GM20000 (cell line): ENCODE data around the gene DNM2.

Source experiments
- DNase-seq: peaks from one replicate; pipeline ENCODE4 v3.0.0; 2012; ENCODE audit warnings: low spot score
- TF ChIP-seq, protein P1 (sequence below): IDR thresholded peaks from 2 replicates; pipeline ENCODE4 v1.5.1; 2012; ENCODE audit warnings: mild to moderate bottlenecking, control low read depth; ENCODE audit errors: extremely low read depth, missing control alignments

The DNM2 gene

DNA sequence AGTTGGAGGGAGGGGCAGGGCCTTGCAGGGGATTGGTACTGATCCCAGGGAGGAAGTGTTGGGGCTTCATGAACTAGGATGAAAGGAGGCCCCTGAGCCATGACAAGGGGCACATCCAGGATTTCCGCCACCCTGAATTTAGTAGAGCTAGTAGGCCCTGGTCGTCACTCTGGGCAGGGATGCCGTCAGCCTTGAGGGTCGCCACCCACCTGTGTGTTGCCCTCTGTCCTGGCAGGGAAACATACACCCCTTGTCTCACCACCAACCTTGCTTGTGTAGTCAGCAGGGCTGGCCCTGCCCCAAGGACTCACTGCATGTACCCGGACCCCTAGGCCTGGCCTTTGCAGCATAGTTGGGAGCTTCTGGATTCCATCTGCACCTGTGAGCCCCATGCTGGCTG is 26.0 kb upstream of the DNM2 start:
- DNase-seq: no peak
- TF ChIP-seq, protein P1, sequence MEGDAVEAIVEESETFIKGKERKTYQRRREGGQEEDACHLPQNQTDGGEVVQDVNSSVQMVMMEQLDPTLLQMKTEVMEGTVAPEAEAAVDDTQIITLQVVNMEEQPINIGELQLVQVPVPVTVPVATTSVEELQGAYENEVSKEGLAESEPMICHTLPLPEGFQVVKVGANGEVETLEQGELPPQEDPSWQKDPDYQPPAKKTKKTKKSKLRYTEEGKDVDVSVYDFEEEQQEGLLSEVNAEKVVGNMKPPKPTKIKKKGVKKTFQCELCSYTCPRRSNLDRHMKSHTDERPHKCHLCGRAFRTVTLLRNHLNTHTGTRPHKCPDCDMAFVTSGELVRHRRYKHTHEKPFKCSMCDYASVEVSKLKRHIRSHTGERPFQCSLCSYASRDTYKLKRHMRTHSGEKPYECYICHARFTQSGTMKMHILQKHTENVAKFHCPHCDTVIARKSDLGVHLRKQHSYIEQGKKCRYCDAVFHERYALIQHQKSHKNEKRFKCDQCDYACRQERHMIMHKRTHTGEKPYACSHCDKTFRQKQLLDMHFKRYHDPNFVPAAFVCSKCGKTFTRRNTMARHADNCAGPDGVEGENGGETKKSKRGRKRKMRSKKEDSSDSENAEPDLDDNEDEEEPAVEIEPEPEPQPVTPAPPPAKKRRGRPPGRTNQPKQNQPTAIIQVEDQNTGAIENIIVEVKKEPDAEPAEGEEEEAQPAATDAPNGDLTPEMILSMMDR: no peak

DNA sequence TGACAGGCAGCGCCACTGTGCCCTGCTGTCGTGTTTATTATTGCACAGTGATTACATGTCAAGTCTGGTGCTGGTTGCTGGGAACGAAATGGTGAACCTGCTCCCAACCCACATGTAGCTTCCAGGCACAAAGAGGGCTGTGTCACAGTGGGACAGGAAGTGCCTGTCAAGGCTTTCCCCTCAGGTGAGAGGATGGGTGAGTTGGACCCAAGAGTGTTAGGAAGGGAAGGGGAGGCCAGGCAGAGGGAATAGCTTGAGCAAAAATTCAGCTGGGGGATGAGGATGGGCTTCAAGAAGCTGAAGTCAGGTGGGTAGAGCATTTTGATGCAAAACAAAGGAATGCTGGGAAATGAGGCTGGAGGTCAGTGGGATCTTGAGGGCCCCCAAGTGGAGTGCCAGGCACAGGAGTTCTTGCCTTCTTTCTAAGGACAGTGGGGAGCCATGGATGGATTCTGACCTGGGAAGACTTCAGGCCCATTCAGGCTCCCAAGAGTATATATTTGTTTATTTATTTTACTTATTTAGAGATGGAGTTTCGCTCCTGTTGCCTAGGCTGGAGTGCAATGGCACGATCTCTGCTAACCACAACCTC is 25.1 kb upstream of the DNM2 start:
- TF ChIP-seq, protein P1: no peak
- DNase-seq: no peak

DNA sequence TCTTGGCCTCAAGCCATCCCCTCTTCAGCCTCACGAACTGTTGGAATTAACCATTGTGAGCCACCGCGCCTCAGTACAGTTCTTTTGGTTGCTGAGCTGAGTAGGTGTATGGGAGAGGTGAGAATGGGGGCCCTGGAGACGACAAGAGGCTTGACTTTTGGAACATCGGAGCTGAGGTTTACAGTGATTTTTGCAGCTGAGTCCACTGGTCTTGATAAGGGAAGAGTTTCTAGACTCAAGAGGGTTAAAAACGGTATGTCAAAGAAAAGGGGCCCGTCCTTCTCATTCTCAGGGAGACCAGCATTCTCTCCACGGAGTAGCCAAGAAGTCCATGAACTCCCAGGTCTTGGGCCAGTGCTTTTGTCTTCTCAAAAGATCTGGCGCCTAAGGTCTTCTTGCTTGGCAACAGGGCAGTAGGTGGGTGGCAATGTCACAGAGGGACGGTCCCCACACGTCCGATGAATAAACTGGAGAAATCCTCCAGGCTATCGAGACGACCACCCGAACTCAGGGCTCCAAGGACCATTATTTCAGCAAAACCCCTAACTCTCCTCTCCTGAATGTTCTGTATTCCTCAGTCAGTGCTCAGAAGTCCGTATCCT is 23.1 kb upstream of the DNM2 start:
- DNase-seq: no peak
- TF ChIP-seq, protein P1: no peak

DNA sequence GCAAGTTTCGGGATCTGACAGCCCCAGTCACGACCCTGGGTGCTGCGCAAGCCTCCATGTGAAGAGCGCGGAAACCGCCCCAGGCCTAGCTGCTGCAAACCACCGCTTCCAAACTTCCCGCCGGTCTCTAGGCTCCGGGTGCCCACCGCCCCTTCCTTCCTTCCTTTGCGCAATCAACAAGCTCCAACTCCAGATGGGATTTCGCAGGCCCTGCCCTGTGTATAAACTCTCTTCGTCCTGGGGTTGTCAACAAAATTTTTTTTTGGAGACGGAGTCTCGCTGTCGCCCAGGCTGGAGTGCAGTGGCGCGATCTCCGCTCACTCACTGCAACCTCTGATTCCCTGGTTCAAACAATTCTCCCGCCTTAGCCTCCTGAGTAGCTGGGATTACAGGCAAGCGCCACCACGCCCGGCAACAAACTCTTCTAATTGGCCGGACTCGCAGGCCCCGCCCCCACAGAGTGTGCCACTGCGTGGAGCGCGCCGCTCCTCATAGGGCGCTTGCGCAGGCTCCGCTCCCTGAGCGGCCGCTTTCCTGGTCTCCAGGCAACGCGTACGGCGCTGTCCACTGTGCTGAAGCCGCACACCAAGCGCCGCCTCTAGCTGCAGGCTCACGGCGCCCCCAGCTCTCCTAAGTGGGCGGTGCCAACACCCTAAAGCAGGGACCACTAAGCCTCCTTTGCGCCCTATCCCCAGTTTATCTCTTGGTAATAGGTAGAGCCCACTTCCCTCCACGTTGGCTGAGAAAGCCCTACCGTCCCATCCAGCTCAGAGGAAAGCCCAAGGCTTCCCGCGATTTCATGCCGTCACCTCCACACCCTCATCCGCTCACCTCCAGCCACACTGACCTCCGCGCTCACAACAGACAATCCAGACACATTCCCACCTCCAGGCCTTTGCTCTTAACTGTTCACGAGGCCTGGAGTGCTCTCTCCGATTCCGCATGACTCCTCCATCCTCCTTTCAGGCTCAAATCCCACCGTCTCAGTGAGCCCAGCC is 22.2 kb upstream of the DNM2 start:
- peak; percentile 95 for DNase-seq
- TF ChIP-seq, protein P1: no peak

DNA sequence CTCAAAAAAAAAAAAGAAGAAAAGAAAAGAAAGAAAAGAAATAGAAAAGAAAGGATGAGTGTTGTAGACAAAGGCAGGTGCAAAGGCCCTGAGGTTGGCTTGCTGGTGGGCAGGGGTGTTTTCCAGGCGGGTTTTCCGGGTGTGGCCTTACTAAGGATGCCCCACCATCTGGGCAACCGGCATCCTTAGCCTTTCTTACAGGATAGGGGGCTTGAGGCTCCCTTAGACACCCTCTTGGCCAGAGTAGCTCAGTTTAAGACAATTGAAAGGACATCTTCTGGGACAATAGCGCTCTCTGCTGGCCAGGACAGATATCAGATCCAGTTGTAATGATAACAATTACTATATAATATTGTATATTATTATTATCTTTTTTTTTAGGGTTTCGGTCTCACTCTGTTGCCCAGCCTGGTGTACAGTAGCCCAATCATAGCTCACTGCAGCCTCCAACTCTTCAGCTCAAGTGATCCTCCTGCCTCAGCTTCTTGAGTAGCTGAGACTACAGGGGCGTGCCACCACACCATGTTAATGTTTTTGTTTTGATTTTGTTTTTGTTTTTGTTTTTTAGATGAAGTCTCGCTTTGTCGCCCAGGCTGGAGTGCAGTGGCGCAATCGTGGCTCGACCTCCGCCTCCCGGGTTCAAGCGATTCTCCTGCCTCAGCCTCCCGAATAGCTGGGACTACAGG is 18.1 kb upstream of the DNM2 start:
- TF ChIP-seq, protein P1: peak; percentile 20
- DNase-seq: peak; percentile 75

DNA sequence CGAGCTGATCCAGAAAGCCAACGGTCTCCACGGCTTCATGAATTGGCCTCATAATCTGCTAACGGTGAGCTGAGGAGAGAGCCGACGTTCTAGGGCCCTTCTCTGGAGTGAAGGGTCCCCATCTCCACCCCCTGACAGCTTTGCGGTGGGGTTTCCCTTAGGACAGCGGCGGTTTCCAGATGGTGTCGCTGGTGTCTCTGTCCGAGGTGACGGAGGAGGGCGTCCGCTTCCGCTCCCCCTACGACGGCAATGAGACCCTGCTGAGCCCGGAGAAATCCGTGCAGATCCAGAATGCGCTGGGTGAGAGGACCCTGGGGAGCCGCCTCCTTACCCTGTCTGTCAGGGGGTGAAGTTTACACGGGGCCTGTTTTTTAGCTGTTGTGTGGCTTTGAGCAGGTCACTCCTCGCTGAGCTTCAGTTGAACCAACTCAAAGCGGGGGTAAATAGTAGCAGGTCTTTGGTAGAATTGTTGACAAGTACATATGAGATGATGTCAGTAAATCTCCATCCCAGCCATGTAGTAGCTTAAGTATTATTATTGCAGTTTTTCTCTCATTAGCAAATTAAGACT is 15.8 kb upstream of the DNM2 start:
- TF ChIP-seq, protein P1: no peak
- DNase-seq: peak; percentile 65
